Hepatocyte (in vitro differentiated cells): ENCODE data around the gene GPANK1. TPM values are rescaled to one million over a fixed set of nuclear protein-coding genes. Genes with fewer than 3 reads are reported as not detected.

Source experiments
- DNase-seq: peaks from one replicate; pipeline ENCODE4 v3.0.0-alpha.2; 2016; ENCODE audit warnings: low spot score
- H2AFZ ChIP-seq: fragments of 200-600 bp; sonication (generic); 2 replicates; pipeline ENCODE4 v1.6.0; 2016; ENCODE audit warnings: antibody characterized with exemption, mild to moderate bottlenecking
- H3K27ac ChIP-seq: fragments of 200-600 bp; sonication (generic); 2 replicates; pipeline ENCODE4 v1.5.1; 2016; ENCODE audit warnings: mild to moderate bottlenecking
- H3K27me3 ChIP-seq: fragments of 200-600 bp; sonication (generic); 2 replicates; pipeline ENCODE4 v1.6.1; 2016
- H3K36me3 ChIP-seq: fragments of 200-600 bp; sonication (generic); replicated peaks from 2 replicates; pipeline ENCODE4 v1.5.1; 2016; ENCODE audit warnings: low read depth; ENCODE audit not compliant: insufficient read depth
- H3K4me1 ChIP-seq: fragments of 200-600 bp; sonication (generic); 2 replicates; pipeline ENCODE4 v1.5.1; 2016; ENCODE audit warnings: mild to moderate bottlenecking, moderate library complexity; ENCODE audit not compliant: insufficient read depth
- H3K4me2 ChIP-seq: fragments of 200-600 bp; sonication (generic); 2 replicates; pipeline ENCODE4 v1.6.0; 2016
- H3K4me3 ChIP-seq: fragments of 200-600 bp; sonication (generic); 2 replicates; pipeline ENCODE4 v1.5.1; 2016; ENCODE audit warnings: mild to moderate bottlenecking
- H3K79me2 ChIP-seq: fragments of 200-600 bp; sonication (generic); 2 replicates; pipeline ENCODE4 v1.6.0; 2017; ENCODE audit warnings: mild to moderate bottlenecking
- H3K9me2 ChIP-seq: fragments of 200-600 bp; sonication (generic); replicated peaks from 2 replicates; pipeline ENCODE4 v1.6.0; 2017; ENCODE audit warnings: mild to moderate bottlenecking; ENCODE audit not compliant: insufficient read depth
- H3K9me3 ChIP-seq: fragments of 200-600 bp; sonication (generic); 2 replicates; pipeline ENCODE4 v1.5.1; 2016; ENCODE audit warnings: low read depth, mild to moderate bottlenecking
- H4K20me1 ChIP-seq: fragments of 200-600 bp; sonication (generic); 2 replicates; pipeline ENCODE4 v1.6.0; 2016; ENCODE audit warnings: mild to moderate bottlenecking; ENCODE audit not compliant: insufficient read depth, poor library complexity, severe bottlenecking
- EZH2 ChIP-seq: fragments of 200-600 bp; sonication (generic); IDR thresholded peaks from 2 replicates; pipeline ENCODE4 v1.6.1; 2016; ENCODE audit warnings: antibody characterized with exemption, mild to moderate bottlenecking, borderline replicate concordance
- EZH2phosphoT487 ChIP-seq: fragments of 200-600 bp; sonication (generic); IDR thresholded peaks from one replicate; pipeline ENCODE4 v1.6.1; 2018; ENCODE audit warnings: antibody characterized with exemption, mild to moderate bottlenecking, low read depth, moderate library complexity; ENCODE audit not compliant: unreplicated experiment, severe bottlenecking
- WGBS: methylation state at CpG from one replicate; pipeline ENCODE4 v1.1.6; 2016; ENCODE audit warnings: low lambda C conversion rate; ENCODE audit errors: missing lambda C conversion rate; 5-methylcytosine and 5-hydroxymethylcytosine counted together
- polyA plus RNA-seq: library from polyadenylated mRNA; unstranded; fragments of >200 nt; fragmentation: Nextera tagmentation; extraction: Ambion mirVana; gene quantifications from 2 replicates; pipeline ENCODE4 v1.2.1, GENCODE V29; 2016
- total RNA-seq: library from RNA; depleted of rRNA; stranded (reverse); fragments of >200 nt; gene quantifications from 2 replicates; pipeline ENCODE4 v1.2.3, GENCODE V29; 2014
- TF ChIP-seq, protein P1 (sequence below): fragments of 200-600 bp; sonication (generic); IDR thresholded peaks from 2 replicates; pipeline ENCODE4 v1.5.1; 2016; ENCODE audit warnings: antibody characterized with exemption, mild to moderate bottlenecking; ENCODE audit not compliant: poor library complexity

The GPANK1 gene
- total and polyA plus RNA-seq, 2 experiments from 2014 or later = 18.1 to 23.8 TPM

DNA sequence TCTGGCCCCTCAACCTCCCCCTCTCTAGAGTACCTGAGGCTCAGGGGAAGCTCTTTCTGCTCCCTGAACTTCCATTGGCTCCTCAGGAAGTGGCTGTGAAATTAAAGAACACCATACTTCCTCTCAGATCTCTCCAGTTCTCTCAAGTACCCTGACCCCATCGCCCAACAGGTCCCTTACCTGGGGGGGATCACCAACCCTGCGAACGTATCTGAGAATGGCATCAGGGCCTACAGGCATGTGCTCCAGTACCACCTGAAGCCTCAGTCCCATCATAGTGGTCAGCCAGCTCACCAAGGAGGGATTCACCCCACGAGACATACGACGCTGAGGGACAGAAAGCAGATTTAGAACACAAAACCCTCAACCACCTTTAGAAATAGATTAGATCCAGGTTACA lies 24.2 kb downstream of the GPANK1 start:
- WGBS = 96% methylated on average over 6 of the region's 6 CpGs
- Histone ChIP-seq H3K4me3 (no peak overlapping the region), H3K4me2 (no peak overlapping the region), H3K27ac (no peak overlapping the region), H3K36me3 (no peaks in the 10 kb centered on the region), H2AFZ (no peak overlapping the region), H3K79me2 (no peaks in the 10 kb centered on the region), H4K20me1 (no peaks in the 10 kb centered on the region), H3K27me3 (no peaks in the 10 kb centered on the region), H3K9me3 (no peaks in the 10 kb centered on the region), H3K9me2 (no peaks in the 10 kb centered on the region), H3K4me1 (no peaks in the 10 kb centered on the region)
- TF ChIP-seq EZH2 = no peak
- TF ChIP-seq, protein P1, sequence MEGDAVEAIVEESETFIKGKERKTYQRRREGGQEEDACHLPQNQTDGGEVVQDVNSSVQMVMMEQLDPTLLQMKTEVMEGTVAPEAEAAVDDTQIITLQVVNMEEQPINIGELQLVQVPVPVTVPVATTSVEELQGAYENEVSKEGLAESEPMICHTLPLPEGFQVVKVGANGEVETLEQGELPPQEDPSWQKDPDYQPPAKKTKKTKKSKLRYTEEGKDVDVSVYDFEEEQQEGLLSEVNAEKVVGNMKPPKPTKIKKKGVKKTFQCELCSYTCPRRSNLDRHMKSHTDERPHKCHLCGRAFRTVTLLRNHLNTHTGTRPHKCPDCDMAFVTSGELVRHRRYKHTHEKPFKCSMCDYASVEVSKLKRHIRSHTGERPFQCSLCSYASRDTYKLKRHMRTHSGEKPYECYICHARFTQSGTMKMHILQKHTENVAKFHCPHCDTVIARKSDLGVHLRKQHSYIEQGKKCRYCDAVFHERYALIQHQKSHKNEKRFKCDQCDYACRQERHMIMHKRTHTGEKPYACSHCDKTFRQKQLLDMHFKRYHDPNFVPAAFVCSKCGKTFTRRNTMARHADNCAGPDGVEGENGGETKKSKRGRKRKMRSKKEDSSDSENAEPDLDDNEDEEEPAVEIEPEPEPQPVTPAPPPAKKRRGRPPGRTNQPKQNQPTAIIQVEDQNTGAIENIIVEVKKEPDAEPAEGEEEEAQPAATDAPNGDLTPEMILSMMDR = no peak
- TF ChIP-seq EZH2phosphoT487 = no peak
- DNase-seq = no peak

DNA sequence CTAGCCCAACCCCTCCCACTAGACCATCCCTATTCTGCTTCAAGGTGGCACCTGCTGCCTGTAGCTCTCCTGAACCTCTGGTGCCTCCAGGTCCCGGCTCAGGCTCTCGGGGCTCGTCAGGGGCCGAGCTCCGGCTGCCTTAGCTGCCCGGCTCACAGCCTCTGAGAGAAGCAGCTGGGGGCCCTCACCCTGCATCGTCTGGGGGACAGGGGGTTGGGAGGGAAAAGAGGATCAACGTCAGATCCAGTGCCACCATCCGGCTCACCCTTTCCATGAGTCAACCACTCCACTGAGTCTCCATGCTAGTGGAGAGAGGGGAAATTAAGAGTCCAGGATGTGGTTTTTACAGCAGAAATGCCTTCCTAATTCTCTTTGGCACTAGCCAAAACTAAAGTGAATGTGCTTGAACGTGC lies 25.3 kb downstream of the GPANK1 start:
- WGBS = 91% methylated on average over 10 of the region's 10 CpGs

DNA sequence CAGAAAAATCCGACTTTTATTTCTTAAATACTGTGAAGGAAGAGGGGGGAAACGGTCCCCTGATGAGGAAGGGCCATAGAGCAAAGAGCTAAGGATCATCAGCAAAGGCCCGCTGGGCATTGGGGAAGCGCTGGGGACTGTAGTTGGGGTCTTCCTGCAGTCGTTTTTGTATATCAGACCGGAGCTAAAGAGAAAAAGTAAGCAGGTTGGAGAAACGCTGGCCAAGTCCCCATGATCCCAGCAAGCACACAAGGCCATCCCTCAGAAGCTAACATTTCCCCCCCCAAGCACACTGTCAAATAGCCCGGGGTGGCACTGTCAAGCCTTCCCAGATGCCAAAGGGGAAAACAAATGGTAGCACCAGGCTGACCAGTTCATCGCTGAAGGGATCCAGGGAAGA lies 25.8 kb downstream of the GPANK1 start:
- 96% methylated on average over 9 of the region's 9 CpGs for WGBS
- Histone ChIP-seq H3K27me3 (no peaks in the 10 kb centered on the region), H3K79me2 (no peaks in the 10 kb centered on the region), H3K4me3 (no peak overlapping the region), H3K9me2 (no peaks in the 10 kb centered on the region), H3K27ac (no peak overlapping the region), H3K36me3 (no peaks in the 10 kb centered on the region), H2AFZ (no peak overlapping the region), H3K9me3 (no peaks in the 10 kb centered on the region), H4K20me1 (peaks cover 3% of the 10 kb centered on the region), H3K4me2 (no peak overlapping the region), H3K4me1 (no peaks in the 10 kb centered on the region)
- no peak for DNase-seq
- TF ChIP-seq EZH2 = no peak
- TF ChIP-seq, protein P1 = no peak
- TF ChIP-seq EZH2phosphoT487 = no peak

More for the DNA sequence above, 25.3 kb downstream of the GPANK1 start:
- Histone ChIP-seq H2AFZ (no peak overlapping the region), H3K79me2 (no peaks in the 10 kb centered on the region), H3K27ac (no peak overlapping the region), H3K9me3 (no peaks in the 10 kb centered on the region), H4K20me1 (peaks cover 3% of the 10 kb centered on the region), H3K36me3 (no peaks in the 10 kb centered on the region), H3K4me3 (no peak overlapping the region), H3K9me2 (no peaks in the 10 kb centered on the region), H3K27me3 (no peaks in the 10 kb centered on the region), H3K4me2 (no peak overlapping the region), H3K4me1 (no peaks in the 10 kb centered on the region)
- no peak for DNase-seq
- TF ChIP-seq EZH2phosphoT487 (no peak), EZH2 (no peak)
- TF ChIP-seq, protein P1 = no peak
